HG03565 (cell line): ENCODE results near the gene WASF2.
"Not testable (repeated sequence)": the region's sequence is repeated elsewhere in the genome, so short reads cannot be mapped to it uniquely, and the experiment has no call there.

Source experiments
- ATAC-seq: cut with Tn5 transposase; IDR thresholded peaks from one replicate; pipeline ENCODE4 v1.9.1; 2021; ENCODE audit warnings: mild to moderate bottlenecking, moderate library complexity; ENCODE audit not compliant: unreplicated experiment

Gene WASF2

GRCh38 chr1:27400082-27400962 lies 89.6 kb downstream of the WASF2 start:
- ATAC-seq = no peak

GRCh38 chr1:27399251-27400025 lies 90.5 kb downstream of the WASF2 start:
- ATAC-seq = no peak

GRCh38 chr1:27398405-27399149 lies 91.4 kb downstream of the WASF2 start:
- ATAC-seq = no peak

- ATAC-seq = no peak
Measured at GRCh38 chr1:27397749-27398148, 92.2 kb downstream of the WASF2 start.

GRCh38 chr1:27397110-27397509 lies 92.9 kb downstream of the WASF2 start:
- no peak for ATAC-seq

- peak; percentile 44 for ATAC-seq
Measured at GRCh38 chr1:27395441-27396195, 94.3 kb downstream of the WASF2 start.

GRCh38 chr1:27394925-27395324 lies 95.0 kb downstream of the WASF2 start:
- ATAC-seq = no peak

- no peak for ATAC-seq
Measured at GRCh38 chr1:27394282-27394658, 95.7 kb downstream of the WASF2 start.

- no peak for ATAC-seq
Measured at GRCh38 chr1:27393641-27394281, 96.2 kb downstream of the WASF2 start.

- no peak for ATAC-seq
Measured at GRCh38 chr1:27392778-27393635, 97.0 kb downstream of the WASF2 start.

GRCh38 chr1:27392096-27392777 lies 97.7 kb downstream of the WASF2 start, which contains the start of gene GPR3:
Gene GPR3, plus strand, starts transcription at chr1:27392622. Its CDS starts 1,177 bp downstream, at chr1:27393799.
- ATAC-seq = peak; percentile 71

- no peak for ATAC-seq
Measured at GRCh38 chr1:27391511-27392095, 98.4 kb downstream of the WASF2 start.

- no peak for ATAC-seq
Measured at GRCh38 chr1:27388337-27389005, 101.5 kb downstream of the WASF2 start.

- ATAC-seq = not testable (repeated sequence)
Measured at GRCh38 chr1:27384797-27385196, 105.2 kb downstream of the WASF2 start.

- ATAC-seq = no peak
Measured at GRCh38 chr1:27383661-27384060, 106.3 kb downstream of the WASF2 start.

- no peak for ATAC-seq
Measured at GRCh38 chr1:27383039-27383605, 106.8 kb downstream of the WASF2 start, which contains the start of gene CD164L2. Gene CD164L2, minus strand, starts transcription at chr1:27383333. Its CDS starts 94 bp downstream, at chr1:27383239.
